GM18498 (cell line): ENCODE results near the gene ADAM10.
"Not testable (repeated sequence)": the region's sequence is repeated elsewhere in the genome, so short reads cannot be mapped to it uniquely, and the experiment has no call there.

Experiments
- ATAC-seq: cut with Tn5 transposase; IDR thresholded peaks from one replicate; pipeline ENCODE4 v1.9.1; 2021; ENCODE audit warnings: mild to moderate bottlenecking, moderate library complexity; ENCODE audit not compliant: unreplicated experiment

ADAM10 gene

GRCh38 chr15:58611731-58612676, 137.5 kb downstream of the ADAM10 start:
- no peak for ATAC-seq

- no peak for ATAC-seq
Observed at GRCh38 chr15:58608711-58609110, 140.8 kb downstream of the ADAM10 start.

GRCh38 chr15:58608129-58608590, 141.3 kb downstream of the ADAM10 start:
- no peak for ATAC-seq

GRCh38 chr15:58606577-58607080, 142.9 kb downstream of the ADAM10 start:
- ATAC-seq = no peak

- ATAC-seq = no peak
Observed at GRCh38 chr15:58605931-58606530, 143.5 kb downstream of the ADAM10 start.

DNA sequence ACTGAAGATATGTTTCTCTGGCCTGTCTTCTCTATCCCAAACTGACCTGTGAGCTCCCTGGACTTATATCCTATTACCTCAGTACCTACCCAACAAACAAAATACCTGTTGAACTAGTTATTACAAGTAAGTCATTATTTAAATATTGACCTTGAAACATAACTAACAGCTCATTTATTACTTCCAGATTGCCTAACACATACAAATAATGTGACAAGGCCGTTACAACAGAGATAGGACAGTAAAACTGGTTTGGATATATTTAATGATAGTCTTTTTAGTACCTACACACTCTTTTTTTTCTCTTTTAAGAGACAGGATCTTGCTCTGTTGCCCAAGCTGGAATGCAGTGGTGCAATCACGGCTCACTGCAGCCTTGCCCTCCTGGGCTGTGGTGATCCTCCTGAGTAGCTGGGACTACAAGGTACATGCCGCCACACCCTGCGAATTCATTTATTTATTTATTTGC, 145.0 kb downstream of the ADAM10 start:
- no peak for ATAC-seq

GRCh38 chr15:58603927-58604326, 145.6 kb downstream of the ADAM10 start:
- ATAC-seq = not testable (repeated sequence)

GRCh38 chr15:58602823-58603222, 146.7 kb downstream of the ADAM10 start:
- ATAC-seq = no peak

DNA sequence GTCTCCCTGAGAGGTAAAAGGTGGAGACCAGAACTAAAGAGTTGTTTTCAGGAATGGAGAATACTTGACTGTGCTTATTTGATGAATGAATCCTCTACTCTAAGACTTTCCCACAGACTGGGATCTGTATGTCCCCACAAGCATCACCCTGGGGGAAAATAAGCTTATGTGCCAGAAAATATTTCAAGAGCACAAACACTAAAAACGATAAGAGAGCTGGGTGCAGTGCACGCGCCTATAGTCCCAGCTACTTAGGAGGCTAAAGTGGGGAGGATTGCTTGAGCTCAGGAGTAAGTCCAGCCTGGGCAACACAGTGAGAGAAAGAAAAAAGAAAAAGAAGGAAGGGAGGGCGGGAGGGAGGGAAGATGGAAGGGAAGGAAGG, 150.7 kb downstream of the ADAM10 start:
- ATAC-seq = no peak

GRCh38 chr15:58597943-58598828, 151.3 kb downstream of the ADAM10 start:
- ATAC-seq = no peak

DNA sequence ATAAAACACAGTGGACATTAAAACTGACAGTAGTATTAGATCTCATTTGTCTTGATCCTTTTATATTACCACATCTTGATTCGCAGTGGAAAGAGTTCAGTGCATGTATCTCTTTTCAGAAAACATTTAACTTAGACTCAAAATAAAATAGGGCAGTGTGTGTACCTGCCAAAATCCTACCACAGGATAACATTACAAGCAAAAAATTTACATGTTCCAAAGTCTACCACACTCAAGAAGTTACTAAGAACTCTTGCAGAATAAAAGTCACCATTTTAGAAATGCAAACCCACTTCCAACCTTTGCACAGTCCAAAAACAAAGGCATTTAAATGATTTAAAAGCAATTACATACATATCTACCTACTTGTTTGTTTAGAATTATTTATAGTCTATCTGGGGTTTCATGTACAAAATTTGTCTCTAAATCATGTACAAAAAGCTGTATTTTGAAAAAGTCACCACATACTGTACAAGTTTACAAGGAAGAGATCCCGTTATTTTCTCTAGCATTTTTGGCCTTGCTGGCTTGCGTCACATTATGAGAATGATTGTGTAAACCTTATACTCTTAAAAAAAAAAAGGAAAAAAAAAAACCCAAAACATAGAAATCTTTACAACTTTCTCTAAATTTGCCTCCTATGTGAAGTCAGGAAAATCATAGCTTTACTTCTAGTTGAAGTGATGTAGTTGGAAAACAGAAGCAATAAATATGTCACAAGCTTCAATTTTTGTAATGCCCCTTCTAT, 153.8 kb downstream of the ADAM10 start:
- no peak for ATAC-seq

- no peak for ATAC-seq
Observed at GRCh38 chr15:58594898-58595297, 154.6 kb downstream of the ADAM10 start.

DNA sequence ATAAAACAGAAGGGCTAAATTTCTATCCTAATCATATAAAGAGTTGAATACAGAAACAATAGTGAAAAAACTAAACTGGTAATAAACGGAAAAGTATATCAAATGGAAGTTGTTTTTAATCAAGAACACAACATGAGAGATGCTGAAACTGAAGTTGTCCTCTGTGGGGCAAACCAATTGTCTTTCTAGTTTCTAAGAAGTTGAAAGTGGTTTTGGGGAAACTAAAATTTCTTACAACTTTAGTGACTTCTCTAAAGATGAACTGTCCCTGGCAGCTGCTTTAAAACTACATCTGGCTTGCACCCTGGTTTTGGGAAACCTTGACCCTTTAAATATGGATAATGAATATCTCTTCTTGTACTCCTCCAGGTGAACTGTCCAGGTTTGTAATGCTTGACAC, 155.6 kb downstream of the ADAM10 start:
- no peak for ATAC-seq

DNA sequence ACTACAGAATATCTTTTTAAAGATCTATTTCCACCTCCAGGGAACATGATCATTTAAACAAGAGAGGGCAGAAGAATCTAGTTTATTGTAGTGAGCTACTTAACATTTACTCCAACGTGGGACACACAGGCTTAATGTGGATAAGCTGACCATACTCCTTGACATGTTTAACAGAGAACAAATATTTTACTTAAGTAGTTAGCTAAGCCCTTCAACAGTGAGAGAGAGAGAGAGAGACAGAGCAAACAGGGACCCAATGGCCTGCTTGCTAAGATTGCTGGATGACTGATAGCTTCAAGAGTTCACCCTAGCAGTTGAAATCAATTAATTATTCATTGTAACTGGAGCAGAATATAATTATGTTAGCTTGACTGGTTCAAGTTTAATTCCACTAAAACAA, 158.6 kb downstream of the ADAM10 start:
- no peak for ATAC-seq

GRCh38 chr15:58590236-58590635, 159.3 kb downstream of the ADAM10 start:
- ATAC-seq = no peak

- no peak for ATAC-seq
Observed at GRCh38 chr15:58589047-58589446, 160.5 kb downstream of the ADAM10 start.

GRCh38 chr15:58588096-58588495, 161.4 kb downstream of the ADAM10 start:
- no peak for ATAC-seq

DNA sequence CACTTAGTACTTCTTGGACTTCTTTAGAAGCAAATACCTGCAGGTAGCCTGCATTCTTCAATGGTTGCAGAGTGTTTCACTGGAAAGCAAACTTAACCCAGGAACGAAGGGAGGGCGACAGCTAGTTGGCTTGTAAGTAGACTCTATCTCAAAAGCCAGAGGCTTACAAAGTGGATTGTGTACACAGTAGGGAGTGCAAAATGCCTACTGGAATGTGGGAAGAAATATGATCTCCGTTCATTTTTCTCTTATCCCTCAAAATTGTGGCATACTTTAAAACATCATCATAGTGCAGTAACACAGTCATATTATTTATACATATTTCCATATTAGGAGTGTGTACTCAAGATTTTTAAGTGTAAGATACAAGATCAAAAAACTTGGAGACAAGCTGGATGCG, 162.0 kb downstream of the ADAM10 start:
- no peak for ATAC-seq

- no peak for ATAC-seq
Observed at GRCh38 chr15:58585693-58586443, 163.6 kb downstream of the ADAM10 start.
